ENCODE data around the gene FAM83E.

DNA sequence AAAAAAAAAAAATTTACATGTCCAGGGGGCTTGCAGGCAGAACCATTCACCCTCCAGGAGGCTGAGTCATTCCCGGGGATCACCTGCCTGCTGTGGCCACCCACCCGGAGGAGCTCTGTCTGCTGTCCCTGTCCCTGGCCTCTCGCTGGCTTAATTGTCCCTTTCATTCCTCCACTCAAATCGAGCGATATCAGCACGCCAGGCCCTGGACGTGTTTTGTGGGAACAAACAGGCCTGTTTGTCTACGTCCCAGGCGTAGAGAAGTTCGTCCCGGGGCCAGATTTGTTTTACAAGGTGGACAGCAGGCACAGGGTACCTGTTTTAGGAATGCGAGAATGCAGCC is 41.7 kb downstream of the FAM83E start:
- TF ChIP-seq POLR2AphosphoS5 (IDR thresholded peaks at IDR 0.05) = peak; percentile 50
- TF ChIP-seq, protein P1, sequence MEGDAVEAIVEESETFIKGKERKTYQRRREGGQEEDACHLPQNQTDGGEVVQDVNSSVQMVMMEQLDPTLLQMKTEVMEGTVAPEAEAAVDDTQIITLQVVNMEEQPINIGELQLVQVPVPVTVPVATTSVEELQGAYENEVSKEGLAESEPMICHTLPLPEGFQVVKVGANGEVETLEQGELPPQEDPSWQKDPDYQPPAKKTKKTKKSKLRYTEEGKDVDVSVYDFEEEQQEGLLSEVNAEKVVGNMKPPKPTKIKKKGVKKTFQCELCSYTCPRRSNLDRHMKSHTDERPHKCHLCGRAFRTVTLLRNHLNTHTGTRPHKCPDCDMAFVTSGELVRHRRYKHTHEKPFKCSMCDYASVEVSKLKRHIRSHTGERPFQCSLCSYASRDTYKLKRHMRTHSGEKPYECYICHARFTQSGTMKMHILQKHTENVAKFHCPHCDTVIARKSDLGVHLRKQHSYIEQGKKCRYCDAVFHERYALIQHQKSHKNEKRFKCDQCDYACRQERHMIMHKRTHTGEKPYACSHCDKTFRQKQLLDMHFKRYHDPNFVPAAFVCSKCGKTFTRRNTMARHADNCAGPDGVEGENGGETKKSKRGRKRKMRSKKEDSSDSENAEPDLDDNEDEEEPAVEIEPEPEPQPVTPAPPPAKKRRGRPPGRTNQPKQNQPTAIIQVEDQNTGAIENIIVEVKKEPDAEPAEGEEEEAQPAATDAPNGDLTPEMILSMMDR (IDR thresholded peaks at IDR 0.05) = no peak
- no peak for TF ChIP-seq POLR2A (IDR thresholded peaks at IDR 0.05)

Measured in prostate gland (tissue), 2 donors.